ENCODE results near the gene NUB1.

- TF ChIP-seq CTCF (IDR thresholded peaks at IDR 0.05; ENCODE audit: borderline replicate concordance, extremely low read depth, low read length, poor library complexity, severe bottlenecking) (no peak), EZH2 (IDR thresholded peaks at IDR 0.05; ENCODE audit: borderline replicate concordance, low read depth, low read length, severe bottlenecking) (no peak)
Measured at GRCh38 chr7:151299530-151299929, 42.1 kb upstream of the NUB1 start.
